Measurements from ENCODE around the gene FTH1.

Gene FTH1

GRCh38 chr11:61948505-61948904, 18.9 kb downstream of the FTH1 start:
- no peak for DNase-seq (ENCODE audit: low read depth)

GRCh38 chr11:61947486-61948210, 19.8 kb downstream of the FTH1 start:
- DNase-seq (ENCODE audit: low read depth): peak; percentile 39

GRCh38 chr11:61946894-61947293, 20.5 kb downstream of the FTH1 start:
- no peak for DNase-seq (ENCODE audit: low read depth)

- no peak for DNase-seq (ENCODE audit: low read depth)
Observed at GRCh38 chr11:61945191-61945590, 22.2 kb downstream of the FTH1 start.

GRCh38 chr11:61940466-61940865, 27.0 kb downstream of the FTH1 start:
- no peak for DNase-seq (ENCODE audit: low read depth)

- no peak for DNase-seq (ENCODE audit: low read depth)
Observed at GRCh38 chr11:61935861-61936260, 31.6 kb downstream of the FTH1 start.

- no peak for DNase-seq (ENCODE audit: low read depth)
Observed at GRCh38 chr11:61930933-61931332, 36.5 kb downstream of the FTH1 start.

- no peak for DNase-seq (ENCODE audit: low read depth)
Observed at GRCh38 chr11:61928606-61929005, 38.8 kb downstream of the FTH1 start.

- no peak for DNase-seq (ENCODE audit: low read depth)
Observed at GRCh38 chr11:61927501-61927900, 39.9 kb downstream of the FTH1 start.

- no peak for DNase-seq (ENCODE audit: low read depth)
Observed at GRCh38 chr11:61926235-61926634, 41.2 kb downstream of the FTH1 start.

- no peak for DNase-seq (ENCODE audit: low read depth)
Observed at GRCh38 chr11:61925736-61926135, 41.7 kb downstream of the FTH1 start.

GRCh38 chr11:61924064-61924455, 43.4 kb downstream of the FTH1 start:
- no peak for DNase-seq (ENCODE audit: low read depth)

- DNase-seq (ENCODE audit: low read depth): no peak
Observed at GRCh38 chr11:61923166-61924063, 44.0 kb downstream of the FTH1 start.

GRCh38 chr11:61922539-61922938, 44.9 kb downstream of the FTH1 start:
- DNase-seq (ENCODE audit: low read depth): no peak

- no peak for DNase-seq (ENCODE audit: low read depth)
Observed at GRCh38 chr11:61921446-61921845, 46.0 kb downstream of the FTH1 start.

- DNase-seq (ENCODE audit: low read depth): no peak
Observed at GRCh38 chr11:61919705-61920631, 47.5 kb downstream of the FTH1 start.

- no peak for DNase-seq (ENCODE audit: low read depth)
Observed at GRCh38 chr11:61918938-61919704, 48.3 kb downstream of the FTH1 start.

GRCh38 chr11:61918251-61918937, 49.0 kb downstream of the FTH1 start:
- DNase-seq (ENCODE audit: low read depth): no peak

GRCh38 chr11:61917334-61918109, 49.9 kb downstream of the FTH1 start, which contains the start of gene RAB3IL1:
Gene RAB3IL1, minus strand, starts transcription at chr11:61917566. Its CDS starts 199 bp downstream, at chr11:61917367.
- no peak for DNase-seq (ENCODE audit: low read depth)
